Measurements from ENCODE around the gene PDILT.
"Not testable (repeated sequence)": the region's sequence is repeated elsewhere in the genome, so short reads cannot be mapped to it uniquely, and the experiment has no call there.

Gene PDILT

DNA sequence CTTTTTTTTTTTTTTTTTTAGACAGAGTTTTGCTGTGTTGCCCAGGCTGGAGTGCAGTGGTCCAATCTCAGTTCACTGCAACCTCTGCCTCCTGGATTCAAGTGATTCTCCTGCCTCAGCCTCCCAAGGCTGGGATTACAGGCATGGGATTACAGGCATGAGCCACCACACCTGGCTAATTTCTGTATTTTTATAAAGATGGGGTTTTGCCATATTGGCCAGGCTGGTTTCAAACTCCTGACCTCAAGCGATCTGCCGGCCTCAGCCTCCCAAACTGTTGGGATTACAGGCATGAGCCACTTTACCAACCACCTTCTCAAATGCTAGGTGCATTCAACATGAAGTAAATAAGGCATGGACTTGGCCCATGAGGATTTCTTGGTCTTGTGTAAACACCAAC lies 83.5 kb downstream of the PDILT start:
- DNase-seq (ENCODE audit: low read depth) = not testable (repeated sequence)

DNA sequence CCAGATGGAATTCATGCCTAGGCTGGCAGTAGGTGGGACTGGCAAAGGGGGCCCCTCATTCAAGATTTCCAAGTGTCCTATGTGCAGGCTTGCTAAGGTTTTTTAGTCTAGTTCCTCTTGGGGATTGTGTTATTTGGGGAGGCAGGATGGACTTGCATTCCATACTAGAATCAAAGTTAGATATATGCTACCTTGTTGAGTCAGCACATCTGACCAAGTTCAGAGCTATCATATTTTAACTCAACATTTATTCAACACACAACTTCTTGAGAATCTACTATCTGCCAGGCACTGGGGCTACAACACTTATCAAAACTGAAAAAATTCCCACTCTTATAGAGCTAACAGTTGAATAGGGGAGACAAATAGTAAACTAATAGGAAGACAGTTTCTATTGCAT lies 83.9 kb downstream of the PDILT start:
- no peak for DNase-seq (ENCODE audit: low read depth)

GRCh38 chr16:20320178-20320577 lies 84.4 kb downstream of the PDILT start:
- DNase-seq (ENCODE audit: low read depth) = no peak

- no peak for DNase-seq (ENCODE audit: low read depth)
Observed at GRCh38 chr16:20319406-20319805, 85.1 kb downstream of the PDILT start.

DNA sequence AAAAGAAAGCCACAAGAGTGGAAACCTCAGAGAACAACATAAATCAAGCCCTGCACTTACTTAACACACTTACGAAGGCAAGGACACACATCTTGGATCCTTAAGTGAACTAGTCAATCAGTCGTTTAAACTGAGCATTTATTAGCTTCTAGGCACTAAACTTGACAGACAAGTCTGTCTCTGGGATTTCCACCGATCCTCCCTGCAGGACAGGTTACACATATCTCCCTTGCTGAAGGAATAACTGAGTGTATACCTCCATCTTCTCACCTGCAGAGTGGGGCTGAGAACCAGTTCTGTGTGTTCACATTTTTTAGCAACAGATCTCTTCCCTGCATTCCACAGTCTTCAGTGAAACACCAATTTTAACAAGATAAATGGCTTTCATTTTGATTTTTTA lies 86.1 kb downstream of the PDILT start:
- DNase-seq (ENCODE audit: low read depth) = no peak

- DNase-seq (ENCODE audit: low read depth) = no peak
Observed at GRCh38 chr16:20318006-20318405, 86.5 kb downstream of the PDILT start.

- DNase-seq (ENCODE audit: low read depth) = no peak
Observed at GRCh38 chr16:20317117-20317516, 87.4 kb downstream of the PDILT start.

GRCh38 chr16:20316715-20317114 lies 87.8 kb downstream of the PDILT start:
- no peak for DNase-seq (ENCODE audit: low read depth)

GRCh38 chr16:20315764-20316163 lies 88.8 kb downstream of the PDILT start:
- DNase-seq (ENCODE audit: low read depth) = no peak

- no peak for DNase-seq (ENCODE audit: low read depth)
Observed at GRCh38 chr16:20314575-20314974, 90.0 kb downstream of the PDILT start.

GRCh38 chr16:20313741-20314140 lies 90.8 kb downstream of the PDILT start:
- DNase-seq (ENCODE audit: low read depth) = no peak

DNA sequence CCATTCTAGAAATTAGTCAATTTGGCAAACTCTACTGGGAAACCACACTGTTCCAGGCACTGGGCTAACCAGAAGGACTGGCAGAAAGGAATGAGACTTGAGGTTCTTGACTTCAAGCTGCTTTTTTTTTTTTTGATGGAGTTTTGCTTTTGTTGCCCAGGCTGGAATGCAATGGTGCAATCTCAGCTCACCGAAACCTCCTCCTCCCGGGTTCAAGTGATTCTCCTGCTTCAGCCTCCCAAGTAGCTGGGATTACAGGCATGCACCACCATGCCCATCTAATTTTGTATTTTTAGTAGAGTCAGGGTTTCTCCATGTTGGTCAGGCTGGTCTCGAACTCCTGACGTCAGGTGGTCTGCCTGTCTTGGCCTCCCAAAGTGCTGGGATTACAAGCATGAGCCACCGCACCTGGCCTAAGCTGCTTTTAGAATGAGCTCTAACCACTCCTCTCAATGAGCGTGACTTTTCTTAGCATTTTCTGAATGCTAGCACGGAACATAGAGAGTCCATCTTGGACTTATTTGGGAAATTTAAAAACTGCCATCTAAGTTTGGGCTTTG lies 91.9 kb downstream of the PDILT start:
- DNase-seq (ENCODE audit: low read depth) = not testable (repeated sequence)

DNA sequence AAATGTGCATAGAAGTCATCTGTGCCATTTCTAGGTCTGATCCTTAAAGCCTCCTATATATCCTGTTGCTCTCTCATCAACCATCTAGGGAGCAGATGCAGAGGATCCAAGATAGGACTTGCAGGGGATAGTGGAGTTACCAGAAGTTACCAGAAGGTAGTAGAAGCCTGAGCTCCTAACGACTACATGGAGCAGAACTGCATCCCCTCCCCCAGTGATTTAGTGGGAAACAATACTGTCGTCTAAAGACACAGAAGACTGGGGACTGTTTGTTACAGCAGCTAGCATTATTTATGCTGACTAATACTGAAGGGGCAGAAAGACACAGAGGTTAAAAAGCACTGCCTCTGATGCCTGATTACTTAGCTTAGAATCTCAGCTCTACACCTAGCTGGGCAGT lies 93.0 kb downstream of the PDILT start:
- no peak for DNase-seq (ENCODE audit: low read depth)

GRCh38 chr16:20310421-20311395 lies 93.8 kb downstream of the PDILT start:
- DNase-seq (ENCODE audit: low read depth) = no peak

DNA sequence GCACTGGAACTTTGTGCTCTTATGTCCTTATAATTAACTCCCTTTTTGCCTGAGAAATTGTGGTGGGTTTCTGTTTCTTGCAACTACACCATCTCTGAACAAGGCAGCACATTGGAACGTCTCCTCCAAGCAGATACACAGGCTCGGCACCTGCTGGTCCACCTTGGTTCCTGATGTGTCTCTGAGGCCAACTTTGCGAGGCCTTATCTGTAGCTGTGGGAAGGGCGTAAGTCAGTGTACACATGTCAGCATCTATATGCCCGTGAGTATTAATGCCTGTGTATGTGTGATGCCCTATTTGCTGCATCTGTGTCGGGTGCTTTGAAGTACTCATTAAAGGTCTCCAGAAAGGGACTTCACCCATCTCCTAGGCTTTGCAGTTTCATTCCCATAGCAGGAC lies 94.8 kb downstream of the PDILT start:
- DNase-seq (ENCODE audit: low read depth) = no peak

Measured in activated T-cell treated with anti-CD3 and anti-CD28 coated beads for 48 hours (primary cell).